ENCODE results near the gene MYO7A.

MYO7A gene

DNA sequence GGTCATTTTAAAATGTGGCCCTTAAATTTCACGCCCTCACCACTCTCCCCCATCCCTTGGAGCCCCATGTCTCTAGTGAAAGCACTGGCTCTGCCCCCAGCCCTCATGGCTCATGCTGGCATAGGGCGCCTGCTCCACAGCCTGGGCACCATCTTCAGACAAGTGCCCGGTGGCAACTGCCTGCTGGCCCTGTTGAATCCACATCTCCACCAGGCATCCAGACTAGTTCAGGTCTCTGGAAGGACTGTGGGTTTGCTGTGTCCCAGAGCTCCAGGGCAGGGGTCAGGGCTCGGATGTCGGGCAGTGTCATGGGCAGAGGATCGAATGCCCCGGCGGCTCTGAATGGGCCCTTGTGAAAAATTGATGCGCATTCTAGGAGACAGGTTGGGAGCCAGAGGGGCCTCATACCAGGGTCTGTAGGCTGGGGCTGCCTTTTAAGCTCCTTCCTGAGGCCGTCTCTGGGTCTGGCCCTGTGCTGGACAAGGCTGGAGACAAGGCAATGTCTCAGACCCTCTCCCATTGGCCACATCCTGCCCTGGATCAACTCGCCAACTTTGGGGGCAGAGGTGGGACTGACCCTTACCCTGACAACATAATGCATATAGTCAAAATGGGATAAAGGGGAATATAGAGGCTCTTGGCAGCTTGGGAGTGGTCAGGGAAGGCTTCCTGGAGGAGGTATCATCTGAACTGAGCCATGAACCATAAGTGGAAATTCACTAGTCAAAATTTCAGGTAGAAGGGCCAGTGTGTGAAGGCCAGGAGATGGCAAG, 1.2 kb downstream of the MYO7A start:
- no peak for DNase-seq

DNA sequence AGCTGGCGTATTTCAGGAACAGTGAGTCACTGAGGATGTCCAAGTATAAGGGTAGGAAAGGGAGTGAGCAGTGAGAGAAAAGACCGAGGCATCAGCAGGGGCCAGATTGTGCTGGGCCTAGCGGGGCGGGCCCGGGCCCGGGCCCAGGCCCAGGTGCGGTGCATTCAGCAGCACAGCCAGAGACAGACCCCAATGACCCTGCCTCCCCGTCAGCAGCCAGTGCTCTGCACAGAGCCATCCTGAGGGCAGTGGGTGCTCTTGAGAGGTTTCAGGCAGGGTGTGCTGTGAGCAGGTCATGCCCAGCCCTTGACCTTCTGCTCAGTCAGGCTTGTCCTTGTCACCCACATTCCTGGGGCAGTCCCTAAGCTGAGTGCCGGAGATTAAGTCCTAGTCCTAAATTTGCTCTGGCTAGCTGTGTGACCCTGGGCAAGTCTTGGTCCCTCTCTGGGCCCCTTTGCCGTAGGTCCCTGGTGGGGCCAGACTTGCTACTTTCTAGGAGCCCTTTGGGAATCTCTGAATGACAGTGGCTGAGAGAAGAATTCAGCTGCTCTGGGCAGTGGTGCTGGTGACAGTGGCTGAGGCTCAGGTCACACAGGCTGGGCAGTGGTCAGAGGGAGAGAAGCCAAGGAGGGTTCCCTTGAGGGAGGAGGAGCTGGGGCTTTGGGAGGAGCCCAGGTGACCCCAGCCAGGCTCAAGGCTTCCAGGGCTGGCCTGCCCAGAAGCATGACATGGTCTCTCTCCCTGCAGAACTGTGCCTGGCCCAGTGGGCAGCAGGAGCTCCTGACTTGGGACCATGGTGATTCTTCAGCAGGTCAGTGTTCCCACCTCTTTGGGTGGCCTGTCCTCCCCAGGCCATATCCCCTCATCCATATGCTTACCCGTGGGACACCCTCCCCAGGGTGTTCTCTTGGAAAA, 2.1 kb downstream of the MYO7A start:
- no peak for DNase-seq

DNA sequence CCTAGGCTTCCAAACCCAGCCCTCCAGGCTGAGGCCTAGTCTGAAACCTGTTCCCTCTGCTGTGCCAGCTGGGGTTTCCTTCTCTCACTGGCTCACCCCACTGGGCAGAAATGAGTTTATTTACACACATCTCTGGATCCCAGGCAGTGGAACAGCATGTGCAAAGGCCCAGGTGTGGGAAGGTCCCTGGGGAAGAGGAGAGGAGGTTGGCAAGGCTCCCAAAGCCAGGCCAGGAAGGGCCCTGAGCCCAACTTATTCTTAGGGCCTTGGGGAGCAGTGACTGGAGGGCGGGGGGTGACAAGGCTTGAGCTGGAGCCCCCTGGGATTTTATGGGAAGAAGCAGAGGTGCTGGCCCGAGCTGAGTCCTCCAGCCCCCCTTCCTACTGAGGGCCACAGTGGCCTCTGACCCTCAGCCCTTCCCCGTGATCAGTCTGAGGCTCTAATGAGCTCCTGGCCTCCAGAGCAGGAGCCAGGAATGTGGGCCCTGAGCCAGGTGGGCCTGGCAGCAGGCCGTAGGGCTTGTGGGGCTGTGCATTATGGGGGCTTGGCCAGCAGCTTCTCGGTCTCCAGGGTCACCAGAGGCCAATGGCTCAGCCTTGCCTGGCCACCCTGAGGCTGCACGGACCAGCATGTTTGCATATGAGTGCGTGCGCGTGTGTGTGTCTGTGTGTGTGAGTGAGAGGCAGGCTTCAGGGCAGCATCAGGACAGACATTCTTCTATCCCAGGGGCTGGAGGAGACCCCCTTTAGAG, 2.9 kb downstream of the MYO7A start:
- DNase-seq: no peak

DNA sequence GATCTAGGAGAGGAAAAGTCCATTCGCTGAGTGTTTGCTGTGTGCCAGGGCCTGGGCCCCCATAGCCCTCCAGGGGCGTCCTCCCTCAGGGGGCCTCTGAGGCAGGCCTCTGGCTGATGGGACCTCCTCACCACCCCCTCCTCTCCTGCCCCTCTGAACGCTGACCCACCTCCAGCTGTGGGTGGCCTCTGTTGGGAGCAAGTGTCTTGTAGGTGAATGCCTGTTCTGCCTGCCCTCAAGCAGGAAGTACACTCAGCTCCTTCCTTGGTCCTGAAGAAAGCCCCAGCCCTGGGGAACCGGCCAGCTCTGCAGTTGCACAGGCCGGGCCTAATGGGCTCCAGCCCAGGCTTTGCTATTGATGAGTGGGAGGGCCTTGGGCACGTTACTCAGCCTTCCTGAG, 3.5 kb downstream of the MYO7A start:
- no peak for DNase-seq

DNA sequence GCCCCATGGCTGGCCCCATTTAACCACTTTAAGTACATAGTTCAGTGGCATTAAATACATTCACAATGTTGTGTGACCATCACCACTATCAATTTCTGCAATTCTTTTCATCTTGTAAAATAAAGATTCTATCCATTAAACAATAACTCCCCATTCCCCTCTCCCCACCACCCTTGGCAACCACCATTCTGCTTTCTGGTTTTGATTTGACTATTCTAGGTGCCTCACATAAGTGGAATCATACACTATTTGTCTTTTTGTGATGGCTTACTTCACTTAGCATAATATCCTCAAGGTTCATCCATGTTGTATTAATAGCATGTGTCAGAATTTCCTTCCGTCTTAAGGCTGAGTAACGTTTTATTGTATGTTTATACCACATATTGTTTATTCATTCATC, 7.0 kb downstream of the MYO7A start:
- DNase-seq: no peak

DNA sequence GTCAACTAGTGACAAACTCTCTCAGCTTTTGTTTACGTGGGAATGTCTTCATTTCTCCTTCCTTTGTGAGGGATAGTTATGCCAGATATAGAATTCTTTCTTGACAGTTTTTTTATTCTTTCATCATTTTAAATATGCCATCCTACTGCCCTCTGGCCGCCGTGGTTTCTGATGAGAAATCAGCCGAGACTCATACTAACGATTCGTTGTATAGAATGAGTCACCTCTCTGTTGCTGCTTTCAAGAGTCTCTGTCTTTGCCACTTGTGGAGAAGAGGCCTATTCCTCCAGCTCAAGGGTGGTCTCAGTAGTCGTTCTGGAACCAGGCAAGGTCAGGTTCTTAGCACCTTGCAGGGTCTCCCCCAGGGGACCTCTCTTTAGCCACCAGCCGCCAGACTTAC, 8.0 kb downstream of the MYO7A start:
- DNase-seq: no peak

DNA sequence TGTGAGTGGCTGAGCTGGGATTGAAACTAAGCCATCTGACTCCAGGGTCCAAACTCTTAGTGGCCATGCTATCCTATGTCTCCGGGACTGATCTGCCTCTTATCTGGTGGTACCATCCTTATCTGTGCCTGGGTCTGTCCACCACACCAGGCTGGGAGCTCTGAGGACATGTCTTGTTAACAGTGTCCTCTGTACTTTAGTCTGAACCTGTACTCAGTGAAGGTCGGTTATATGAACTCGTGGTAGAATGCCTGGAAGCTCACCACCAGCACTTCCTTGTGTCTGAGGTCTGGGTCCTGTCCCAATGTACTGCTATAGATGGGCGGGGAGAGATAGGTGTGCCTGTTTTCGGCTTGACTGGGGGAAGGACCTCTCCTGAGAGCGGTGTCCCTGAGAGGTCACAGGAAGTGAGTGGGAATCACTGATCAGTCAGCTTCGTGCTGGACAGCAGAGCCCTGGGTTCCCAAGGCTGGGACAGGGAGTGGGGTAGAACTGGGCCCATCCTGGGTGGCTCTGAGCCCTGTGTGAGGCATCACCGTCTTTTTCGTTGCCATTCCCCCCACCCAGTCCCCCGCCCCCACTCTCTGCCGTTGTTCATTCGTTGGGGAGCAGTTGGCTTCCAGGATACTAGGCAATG, 8.9 kb downstream of the MYO7A start:
- DNase-seq: no peak

DNA sequence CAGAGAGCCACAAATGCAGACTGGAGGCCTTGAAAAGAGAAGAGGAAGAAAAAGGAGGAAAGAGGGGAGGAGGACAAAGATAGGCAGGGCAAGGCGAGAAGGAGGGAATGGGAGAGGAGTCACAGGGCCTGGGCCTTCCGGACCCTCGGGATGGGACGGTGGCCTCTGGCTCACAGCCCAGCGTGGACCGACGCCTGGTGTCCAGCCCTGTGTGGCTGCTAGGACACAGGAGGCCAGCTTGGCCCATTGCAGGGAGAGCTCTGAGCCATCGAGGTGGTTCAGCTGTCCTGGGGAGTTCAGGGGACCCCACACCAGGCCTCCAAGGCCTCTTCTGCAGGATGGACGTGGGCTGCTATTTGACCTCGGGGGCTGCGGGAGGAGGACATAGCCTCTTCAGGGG, 9.4 kb downstream of the MYO7A start:
- no peak for DNase-seq

DNA sequence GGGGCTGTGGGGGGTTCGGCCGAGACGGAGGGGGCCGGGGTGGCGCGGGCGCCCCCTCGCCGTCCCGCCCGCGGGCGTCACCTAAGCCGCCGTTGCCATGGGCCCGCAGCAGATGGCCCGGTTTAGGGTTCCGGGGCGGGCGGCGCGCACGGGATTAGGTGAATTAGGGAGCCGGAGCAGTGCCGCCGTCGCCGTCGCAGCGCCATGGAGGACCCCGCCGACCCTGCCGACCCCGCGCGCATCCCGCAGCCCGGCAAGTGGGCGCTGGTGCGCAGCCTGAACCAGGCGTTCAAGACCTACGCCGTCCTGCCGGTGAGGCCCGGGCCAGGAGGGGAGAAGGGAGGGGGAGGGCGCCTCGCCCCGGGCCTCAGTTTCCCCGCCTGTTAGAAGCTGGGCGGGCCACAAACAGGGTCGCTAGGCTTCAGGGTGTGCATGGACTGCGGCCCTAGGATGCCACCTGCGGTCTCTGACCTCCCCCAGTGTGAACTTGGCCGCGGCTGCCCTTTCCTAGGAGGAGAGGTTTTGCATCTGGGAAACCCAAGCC, 10.1 kb downstream of the MYO7A start:
- no peak for DNase-seq

DNA sequence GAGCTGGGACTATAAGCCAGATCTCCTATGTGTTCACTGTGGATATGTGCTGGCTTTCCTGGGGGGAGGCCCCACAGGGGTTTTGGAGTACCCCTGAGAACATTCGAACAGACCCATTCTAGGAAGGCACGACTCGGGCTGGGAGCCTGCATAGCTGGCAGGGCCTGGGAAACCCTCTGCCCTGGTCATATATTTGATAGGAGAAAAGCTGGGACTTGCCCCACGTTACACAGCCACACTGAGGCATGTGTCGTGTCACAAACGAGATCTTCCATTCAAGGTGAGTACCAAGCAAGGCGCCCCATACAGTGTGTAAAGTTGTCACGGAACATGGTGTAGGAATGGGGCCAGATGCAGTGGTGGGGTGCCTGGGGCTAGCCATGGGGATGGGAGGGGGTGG, 11.2 kb downstream of the MYO7A start:
- DNase-seq: no peak

DNA sequence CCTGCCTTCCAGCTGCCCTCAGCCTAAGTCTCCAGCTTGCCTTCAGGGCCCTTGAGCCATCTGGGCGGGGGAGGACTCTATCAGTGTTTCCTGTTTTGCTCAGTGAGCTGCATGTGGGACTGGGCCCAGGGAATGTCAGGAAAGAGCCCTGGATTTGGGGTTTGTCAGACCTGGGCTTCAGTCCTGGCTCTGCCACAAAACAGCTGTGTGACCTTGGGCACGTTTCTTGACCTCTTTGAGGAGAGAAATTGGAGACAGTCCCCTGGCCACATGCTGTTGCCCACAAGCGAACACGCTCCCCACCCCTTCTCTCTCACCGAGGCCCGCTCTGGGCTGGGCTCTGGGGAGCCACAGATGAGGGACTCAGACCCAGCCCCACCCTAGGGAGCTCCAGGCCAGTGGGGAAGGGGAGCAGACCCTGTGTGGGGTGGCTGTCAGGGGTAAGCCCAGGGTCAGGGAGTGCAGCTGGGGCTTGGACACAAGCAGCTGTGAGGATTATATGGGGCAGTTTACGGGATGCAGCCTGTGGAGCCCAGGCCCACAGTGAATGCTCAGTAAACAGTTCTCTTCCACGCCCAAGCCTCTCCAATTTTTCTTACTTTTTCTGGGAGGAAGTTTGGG, 12.3 kb downstream of the MYO7A start:
- no peak for DNase-seq

DNA sequence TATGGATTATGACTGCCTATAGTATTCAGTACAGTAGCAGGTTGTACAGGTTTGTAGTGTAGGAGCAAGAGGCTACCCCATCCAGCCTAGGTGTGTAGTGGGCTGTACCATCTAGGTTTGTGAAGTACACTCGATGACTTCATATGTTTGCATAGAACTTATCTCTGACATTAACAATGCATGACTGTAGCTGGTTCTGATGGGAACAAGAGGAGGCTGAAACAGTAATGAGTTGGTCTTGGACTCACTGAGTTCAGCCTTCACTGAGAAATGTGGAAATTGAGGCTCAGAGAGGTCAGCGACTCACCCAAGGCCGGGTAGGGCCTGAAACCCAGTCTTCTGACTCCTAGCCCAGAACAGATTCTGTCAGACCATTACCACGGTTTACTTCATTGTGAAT, 13.0 kb downstream of the MYO7A start:
- no peak for DNase-seq

DNA sequence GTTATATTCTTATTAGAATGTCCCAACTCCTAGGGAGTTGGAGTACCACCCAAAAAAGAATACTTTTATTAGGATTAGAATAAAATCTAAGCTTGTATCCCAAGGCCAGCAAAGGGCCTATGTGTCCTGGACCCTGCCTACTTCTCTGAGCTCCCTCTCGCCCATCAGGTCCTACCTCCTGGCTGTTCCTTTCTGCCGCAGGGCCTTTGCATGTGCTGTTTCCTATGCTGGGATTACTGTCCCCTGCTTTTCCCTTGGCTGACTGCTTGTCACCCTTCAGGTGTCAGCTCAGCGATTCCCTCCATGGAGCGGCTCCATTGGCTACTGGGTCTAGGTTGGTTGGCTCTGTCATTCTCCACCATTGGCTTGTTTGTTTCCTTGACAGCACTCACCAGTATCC, 13.4 kb downstream of the MYO7A start:
- no peak for DNase-seq

DNA sequence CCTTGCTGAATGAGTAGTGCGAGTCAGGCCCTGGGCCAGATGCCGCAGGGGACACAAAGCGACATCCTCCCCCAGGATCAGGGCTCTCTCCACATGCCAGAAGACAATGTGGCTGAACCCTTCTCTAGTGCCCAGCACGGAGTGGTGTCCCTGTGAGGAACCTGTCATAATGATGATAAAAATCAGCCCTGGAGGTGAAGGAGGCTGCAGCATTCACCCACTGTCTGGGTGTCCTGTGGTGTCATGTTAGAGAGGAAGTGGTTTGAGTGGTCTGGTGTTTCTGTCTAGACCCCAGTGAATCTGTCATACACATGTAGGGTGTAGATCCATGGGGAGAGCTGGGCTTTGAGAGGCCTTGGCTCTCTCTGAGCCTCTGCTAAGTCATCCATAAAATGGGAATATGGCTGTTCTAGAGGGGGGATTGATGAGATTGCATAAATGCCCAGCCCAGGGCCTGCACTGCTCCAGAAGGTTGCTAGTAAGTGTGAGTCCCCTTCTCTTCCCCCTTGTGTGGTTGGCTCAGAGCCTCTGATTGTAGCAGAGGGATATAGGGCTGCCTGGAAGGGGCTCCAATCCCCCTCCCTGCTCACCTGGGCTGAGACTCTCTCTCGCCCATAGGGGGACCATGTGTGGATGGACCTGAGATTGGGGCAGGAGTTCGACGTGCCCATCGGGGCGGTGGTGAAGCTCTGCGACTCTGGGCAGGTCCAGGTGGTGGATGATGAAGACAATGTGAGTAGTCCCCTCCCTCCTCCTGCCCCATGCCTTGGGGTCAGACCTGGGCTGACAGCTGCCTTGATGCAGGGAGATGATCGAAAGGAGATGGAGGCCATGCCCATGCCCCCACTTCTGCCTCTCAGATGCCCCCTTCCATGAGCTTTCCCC, 14.3 kb downstream of the MYO7A start:
- DNase-seq: peak; percentile 18

DNA sequence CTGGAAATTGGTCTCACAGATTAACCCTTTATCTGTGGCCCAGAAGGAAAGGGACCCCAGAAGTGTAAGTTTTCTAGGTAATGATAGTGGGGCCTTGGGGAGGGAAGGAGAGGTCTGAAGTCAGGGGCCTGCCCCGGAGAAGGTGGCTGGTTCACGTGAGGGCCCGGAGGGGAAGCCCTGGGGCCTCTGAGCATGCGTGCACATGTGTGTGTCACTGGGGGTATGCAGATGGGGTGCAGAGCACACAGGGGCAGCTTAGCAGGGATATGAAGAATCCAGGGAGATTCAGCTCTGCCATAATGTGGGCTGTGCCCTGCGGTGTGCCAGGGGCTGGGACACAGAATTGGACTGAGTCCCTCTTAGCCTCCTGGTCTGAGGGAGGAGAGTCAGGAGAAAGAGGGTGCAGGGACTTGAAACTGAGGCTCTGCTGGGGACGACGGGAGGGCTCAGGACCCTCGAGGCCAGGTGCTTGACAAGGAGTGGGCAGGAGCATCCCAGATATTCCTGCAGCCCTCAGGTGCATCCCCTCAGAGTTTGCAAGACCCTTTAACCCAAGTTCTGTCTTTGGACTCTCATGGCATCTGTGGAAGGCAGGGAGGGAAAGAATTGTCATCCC, 15.5 kb downstream of the MYO7A start:
- no peak for DNase-seq

DNA sequence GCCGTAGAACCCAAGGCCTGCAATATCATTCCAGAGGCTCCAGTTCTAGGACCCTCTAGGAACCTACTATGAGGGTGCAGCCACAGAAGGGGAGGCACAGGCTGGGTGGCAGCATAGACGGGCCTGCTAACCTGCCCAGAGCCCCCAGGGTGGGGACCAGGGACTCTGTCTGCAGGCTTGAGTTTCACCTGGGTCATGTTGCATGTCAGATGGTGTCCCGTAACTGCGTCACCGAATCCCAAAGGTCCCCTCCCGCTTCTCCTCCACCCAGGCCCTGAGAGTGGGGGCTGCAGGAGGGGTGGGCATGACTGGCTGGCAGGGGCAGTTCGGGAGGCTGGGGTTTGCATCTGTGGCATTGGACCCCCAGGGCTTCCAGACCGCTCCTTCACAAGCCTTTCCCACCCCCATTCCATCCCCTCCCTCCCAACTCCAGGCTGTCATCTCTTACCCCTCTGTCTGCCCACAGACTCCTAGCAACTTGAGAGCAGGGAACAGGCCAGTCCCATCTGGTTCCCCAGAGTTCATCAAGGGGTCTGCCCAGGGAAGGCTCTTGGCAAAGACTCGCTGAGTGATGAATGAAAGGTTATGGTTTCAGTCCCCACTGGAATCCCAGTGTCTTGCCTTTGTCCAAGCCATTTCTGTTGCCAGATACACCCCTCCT, 16.3 kb downstream of the MYO7A start:
- no peak for DNase-seq

DNA sequence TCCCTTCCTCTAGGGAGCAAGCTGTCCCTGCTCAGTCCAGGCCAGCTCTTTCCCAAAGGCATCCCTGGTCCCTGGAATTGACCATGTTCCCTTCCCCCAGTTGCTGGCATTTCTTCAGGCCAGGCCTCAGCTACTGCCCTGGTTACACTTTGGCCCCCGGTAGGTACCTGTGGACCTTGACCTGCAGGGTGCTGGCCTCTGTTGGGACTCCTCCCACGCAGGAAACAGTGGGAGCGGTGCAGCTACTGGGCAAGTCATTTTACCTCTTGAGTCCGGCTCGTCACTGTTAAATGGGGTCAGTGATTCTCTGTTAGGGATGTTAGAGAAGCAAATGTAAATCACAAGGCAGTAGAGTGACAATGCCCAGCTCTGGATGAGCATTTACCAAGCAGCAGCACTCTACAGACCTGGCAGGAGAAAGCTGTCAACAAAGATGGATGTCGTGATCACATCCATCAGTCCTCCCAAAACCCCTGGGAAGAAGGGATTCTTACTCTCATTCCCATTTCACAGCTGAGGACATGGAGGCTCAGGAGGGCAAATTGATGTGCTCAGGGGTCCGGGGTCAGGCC, 16.9 kb downstream of the MYO7A start:
- DNase-seq: no peak

DNA sequence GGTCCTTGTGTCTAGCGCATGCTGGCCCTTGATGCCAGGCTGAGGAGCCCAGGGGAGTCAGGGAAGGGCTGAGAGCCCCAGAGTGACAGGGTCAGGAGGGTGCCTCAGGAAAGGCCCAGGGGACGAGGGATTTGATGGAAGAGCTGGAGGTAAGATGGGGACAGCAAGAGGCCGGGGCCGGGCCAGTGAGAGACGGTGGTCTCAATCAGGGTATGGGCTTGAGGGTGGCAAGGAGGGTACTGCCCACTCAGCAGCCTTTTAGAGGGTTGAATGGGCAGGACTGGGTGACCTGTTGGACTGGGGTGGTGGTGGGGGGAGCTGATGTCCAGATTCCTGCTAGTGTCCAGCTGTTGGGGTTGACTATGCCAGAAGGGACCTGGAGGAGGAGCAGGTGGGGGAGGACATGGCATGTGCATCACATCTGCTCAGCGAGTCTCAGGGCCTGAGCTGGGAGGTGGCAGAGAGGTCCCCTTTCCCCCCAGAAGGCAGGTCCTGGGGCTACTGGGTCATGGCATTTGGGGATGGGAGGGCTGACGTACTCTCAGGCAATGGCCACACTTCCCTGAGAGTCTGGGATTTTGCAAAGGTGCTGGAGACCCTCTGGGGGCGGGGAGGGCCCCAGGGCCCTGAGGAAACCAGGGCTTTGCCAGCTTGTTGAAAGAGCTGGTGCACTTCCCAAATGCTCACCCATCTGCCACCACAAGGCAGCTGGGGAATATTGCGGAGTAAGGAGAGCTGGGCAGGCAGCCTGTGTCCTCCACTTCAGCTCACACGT, 18.4 kb downstream of the MYO7A start:
- no peak for DNase-seq

DNA sequence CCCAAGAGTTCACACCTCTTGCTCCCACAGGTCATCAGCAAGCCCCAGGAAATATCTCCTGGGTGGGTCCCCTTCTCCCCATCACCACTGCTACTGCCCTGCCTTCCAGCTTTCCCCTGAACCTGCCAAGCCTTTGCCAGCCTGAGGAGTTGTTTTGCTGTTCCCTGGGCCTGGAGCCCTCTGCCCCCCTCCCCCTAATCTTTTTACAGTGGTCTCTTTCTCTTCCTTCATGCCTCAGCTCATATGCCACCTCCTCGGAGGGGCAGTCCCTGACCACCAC, 18.9 kb downstream of the MYO7A start:
- no peak for DNase-seq
